K562 (cell line): ENCODE data around the gene PRCC. TPM values are rescaled to one million over a fixed set of nuclear protein-coding genes. Genes with fewer than 3 reads are reported as not detected.
A peak's percentile ranks its signal among the peaks of the same experiment; 100 is the strongest.

Experiments used
- CHD7 ChIP-seq: fragments of 200-600 bp; sonication (generic); IDR thresholded peaks from one replicate; pipeline ENCODE4 v1.6.1; 2012; ENCODE audit warnings: mild to moderate bottlenecking, low read depth, low read length, inconsistent platforms
- FOXM1 ChIP-seq, 2 experiments: fragments of 450-650 bp in 1 of 2; sonication (generic) in 1 of 2; formaldehyde crosslinking in 1 of 2; IDR thresholded peaks; 2 replicates each; pipeline versions ENCODE4 v1.6.1 to v1.9.0; 2017 to 2022; ENCODE audit warnings: low read depth in 2 of 2, mild to moderate bottlenecking in 2 of 2, missing genetic modification reagents in 1 of 2, moderate library complexity in 1 of 2
- IRF9 ChIP-seq: fragments of 450-650 bp; IDR thresholded peaks from 2 replicates; pipeline ENCODE4 v1.6.1; 2016; ENCODE audit warnings: missing biosample characterization, missing genetic modification characterization
- KAT7 ChIP-seq: sonication (generic); formaldehyde crosslinking; IDR thresholded peaks from 2 replicates; pipeline ENCODE4 v1.8.0; 2022; ENCODE audit warnings: missing genetic modification reagents, mild to moderate bottlenecking, borderline replicate concordance
- NFYB ChIP-seq: IDR thresholded peaks from 2 replicates; pipeline ENCODE4 v1.6.1; 2011; ENCODE audit warnings: mild to moderate bottlenecking, moderate library complexity; ENCODE audit not compliant: insufficient read length; ENCODE audit errors: extremely low read depth
- ZNF518B ChIP-seq: fragments of 250-450 bp; sonication (Bioruptor Pico); IDR thresholded peaks from 2 replicates; pipeline ENCODE4 v1.5.0; 2021; ENCODE audit warnings: mild to moderate bottlenecking, moderate library complexity
- polyA plus RNA-seq, 8 experiments: library from polyadenylated mRNA; depleted of rRNA in 4 of 8; stranded (reverse) in 5 of 8; unstranded in 3 of 8; fragments of >200 nt; fragmentation: Nextera tagmentation in 2 of 8; fragmentation: Illumina TruSeq in 1 of 8; extraction: Ambion mirVana in 2 of 8; extraction: Trizol in 1 of 8; gene quantifications; 2 replicates each; pipeline versions ENCODE4 v1.2.1 to v1.2.3, GENCODE V29; 2011 to 2014; ENCODE audit warnings: inconsistent platforms in 1 of 8, missing spikeins in 1 of 8
- total RNA-seq, 7 experiments: library from RNA; depleted of rRNA in 6 of 7; stranded (reverse); fragments of >200 nt in 6 of 7; fragmentation: Illumina TruSeq in 2 of 7; extraction: Trizol in 2 of 7; gene quantifications; 2 replicates each; pipeline versions ENCODE4 v1.2.1 to v1.2.3, GENCODE V29; 2011 to 2021; ENCODE audit warnings: low replicate concordance in 1 of 7

PRCC gene
- total and polyA plus RNA-seq, 9 of the 15 experiments (the other 6 are each of a cell fraction or from before 2014, with no cell fraction given): 23.9 to 201 (median 41.1) TPM

GRCh38 chr1:156767101-156767878 is at the start of gene PRCC (continued):
- TF ChIP-seq FOXM1 (IDR thresholded peaks at IDR 0.05; ENCODE audit: low read depth) (no peak; the same call in 1 of the 2 replicates), FOXM1 (CRISPR knock-in tag; IDR thresholded peaks at IDR 0.05; ENCODE audit: low read depth) (peak; percentile 31; the same call in 1 of the 2 replicates), KAT7 (no peak), IRF9 (tag) (no peak), NFYB (no peak), CHD7 (no peak), ZNF518B (no peak)
